ENCODE data around the gene PSAP.
"Not testable (repeated sequence)": the region's sequence is repeated elsewhere in the genome, so short reads cannot be mapped to it uniquely, and the experiment has no call there.

Gene PSAP

DNA sequence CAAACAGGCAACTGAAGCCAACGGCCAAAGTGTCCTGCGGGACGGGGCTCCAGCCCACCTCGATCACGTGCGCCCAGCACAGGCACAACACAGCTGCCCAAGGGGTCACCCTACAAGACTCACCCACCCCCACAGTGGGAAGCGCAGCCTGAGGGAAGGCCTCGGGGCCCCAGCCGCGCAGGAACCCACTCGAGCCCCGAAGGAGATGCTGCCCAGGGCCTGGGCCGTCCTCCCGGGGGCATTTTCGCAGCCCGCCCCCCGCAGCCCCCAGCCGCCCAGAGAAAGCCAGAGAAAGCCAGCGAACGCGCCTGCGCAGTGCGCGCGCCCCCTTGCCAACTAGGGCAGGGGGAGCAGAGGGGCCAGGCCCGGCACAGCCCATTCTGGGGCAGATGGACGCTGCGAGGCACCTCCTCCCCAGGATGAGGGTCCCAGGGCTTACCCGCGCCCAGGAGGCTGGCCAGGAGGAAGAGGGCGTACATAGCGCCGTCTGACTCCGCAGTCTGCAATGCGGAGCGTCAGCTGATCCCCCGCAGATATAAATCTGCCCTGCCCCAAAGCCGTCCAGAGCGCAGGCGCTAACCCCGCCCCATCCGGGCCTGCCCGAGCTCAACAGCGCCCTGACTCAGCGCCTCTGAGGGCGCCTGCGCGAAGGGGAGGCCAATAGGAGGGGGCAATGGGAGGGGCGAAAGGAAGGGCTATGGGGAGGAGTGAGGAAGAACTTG, at the start of gene PSAP:
Gene PSAP, minus strand, starts transcription at position 509 of the 722 bp plus-strand sequence. Its CDS starts 30 bp downstream, at position 479.
- peak; percentile 99 for DNase-seq (ENCODE audit: low read depth)

DNA sequence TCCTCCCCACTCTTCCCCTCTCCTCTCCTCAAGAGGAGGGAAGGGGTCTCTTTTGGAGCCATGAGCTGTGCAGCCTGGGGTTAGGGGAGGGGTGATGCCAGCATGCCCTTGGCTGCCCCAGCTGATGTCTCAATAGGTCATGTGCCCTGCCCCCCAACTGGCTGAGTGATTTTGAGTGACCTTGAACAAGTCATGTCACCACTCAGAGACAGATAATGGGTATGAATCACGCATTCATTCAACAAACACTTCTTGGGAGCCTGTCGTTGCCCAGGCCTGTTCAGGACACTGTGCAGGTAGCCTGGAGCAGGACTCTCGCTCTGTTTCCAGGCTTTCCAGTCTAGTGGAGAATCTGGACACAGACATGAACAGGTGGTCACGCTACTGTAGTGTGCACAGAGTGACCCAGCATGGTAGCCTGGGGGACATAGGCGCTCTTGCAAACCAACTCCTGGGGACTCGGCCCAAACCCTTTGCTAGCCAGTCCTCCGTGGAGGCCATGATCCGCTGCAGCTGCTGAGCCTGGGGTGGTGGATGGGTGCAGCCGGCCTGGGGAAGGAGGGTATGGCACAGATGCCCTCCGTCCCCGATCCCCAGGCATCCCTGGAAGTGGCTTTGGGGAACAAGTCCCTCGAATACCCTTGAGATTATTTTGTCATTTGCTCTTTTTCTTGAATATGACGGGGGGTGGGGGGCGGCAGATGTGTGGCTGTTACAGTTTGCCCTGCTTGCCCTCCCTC, 49.6 kb upstream of the PSAP start:
- DNase-seq (ENCODE audit: low read depth) = no peak

- DNase-seq (ENCODE audit: low read depth) = no peak
These were observed 48.8 kb upstream of the PSAP start for GRCh38 chr10:71899665-71900412.

DNA sequence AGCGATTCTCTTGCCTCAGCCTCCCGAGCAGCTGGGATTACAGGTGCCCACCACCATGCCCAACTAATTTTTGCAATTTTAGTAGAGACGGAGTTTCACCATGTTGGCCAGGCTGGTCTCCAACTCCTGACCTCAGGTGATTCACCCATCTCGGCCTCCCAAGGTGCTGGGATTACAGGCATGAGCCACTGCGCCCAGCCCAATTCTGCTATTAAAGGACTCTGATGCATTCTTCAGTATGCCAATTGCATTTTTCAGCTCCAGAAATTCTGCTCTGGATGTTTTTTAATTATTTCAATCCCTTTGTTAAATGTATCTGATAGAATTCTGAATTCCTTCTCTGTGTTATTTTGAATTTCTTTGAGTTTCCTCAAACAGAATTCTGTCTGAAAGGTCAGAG, 47.3 kb upstream of the PSAP start:
- DNase-seq (ENCODE audit: low read depth) = not testable (repeated sequence)

DNA sequence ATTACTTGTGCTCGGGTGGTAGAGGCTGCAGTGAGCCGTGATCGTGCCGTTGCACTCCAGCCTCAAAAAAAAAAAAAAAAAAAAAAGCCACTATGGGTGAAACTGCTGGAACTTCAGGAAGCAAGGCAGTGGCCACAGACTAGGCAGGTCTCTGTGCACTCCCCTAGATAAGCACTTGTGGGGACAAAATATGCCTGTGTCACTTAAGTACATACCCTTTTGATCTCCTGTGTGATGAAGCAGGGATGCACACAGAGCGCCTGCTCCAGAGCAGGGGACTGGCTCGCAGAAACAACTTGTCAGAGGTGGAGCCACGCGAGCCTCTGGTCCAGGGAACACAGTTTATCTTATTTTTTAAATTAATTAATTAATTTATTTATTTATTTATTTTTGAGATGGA, 42.9 kb upstream of the PSAP start:
- DNase-seq (ENCODE audit: low read depth) = no peak

GRCh38 chr10:71893258-71893815, 42.3 kb upstream of the PSAP start:
- no peak for DNase-seq (ENCODE audit: low read depth)

DNA sequence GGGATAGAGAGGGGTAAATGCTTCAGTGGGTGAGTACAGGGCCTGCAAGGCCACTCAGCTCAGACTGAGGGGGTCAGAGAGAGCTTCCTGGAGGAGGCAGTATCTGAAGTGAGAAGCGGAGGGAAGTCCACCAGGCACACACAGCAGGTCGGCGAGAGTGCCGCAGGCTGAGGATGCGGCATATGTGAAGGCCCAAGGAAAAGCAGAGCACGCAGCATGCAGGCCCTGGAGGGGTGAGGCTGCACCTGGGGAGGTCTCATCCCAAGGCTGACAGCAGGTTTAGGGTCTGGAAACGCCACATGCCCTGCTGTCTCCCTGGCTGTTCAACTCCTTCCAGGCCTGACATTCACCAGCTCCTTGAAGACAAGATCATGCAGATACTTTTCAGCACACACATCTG, 40.4 kb upstream of the PSAP start:
- no peak for DNase-seq (ENCODE audit: low read depth)

DNA sequence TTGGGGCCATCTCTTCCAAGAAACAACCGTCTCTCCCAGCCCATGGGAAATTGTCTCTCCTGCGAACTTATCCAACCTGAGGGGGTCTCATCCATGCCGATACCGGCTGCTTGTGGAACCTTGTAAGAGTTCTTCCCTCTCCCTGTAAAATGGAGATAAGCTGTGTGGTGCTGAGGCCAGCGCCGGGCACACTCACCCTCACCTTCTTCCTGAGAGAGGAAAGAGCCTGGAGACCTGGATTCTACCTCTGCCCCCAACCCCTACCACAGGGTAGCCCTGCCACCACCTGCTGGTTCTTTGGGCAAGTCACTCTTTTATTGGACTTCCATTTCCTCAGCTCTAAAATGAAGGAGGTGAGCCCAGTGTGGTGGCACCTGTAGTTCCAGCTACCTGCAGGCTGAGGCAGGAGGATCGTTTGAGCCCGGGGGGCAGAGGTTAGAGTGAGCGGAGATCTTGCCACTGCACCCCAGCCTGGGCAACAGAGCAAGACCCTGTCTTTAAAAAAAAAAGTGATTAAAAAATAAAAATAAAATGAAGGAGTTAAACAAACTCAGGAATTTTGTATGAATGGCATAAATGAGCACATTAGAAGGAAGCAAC, 38.4 kb upstream of the PSAP start:
- DNase-seq (ENCODE audit: low read depth) = no peak

DNA sequence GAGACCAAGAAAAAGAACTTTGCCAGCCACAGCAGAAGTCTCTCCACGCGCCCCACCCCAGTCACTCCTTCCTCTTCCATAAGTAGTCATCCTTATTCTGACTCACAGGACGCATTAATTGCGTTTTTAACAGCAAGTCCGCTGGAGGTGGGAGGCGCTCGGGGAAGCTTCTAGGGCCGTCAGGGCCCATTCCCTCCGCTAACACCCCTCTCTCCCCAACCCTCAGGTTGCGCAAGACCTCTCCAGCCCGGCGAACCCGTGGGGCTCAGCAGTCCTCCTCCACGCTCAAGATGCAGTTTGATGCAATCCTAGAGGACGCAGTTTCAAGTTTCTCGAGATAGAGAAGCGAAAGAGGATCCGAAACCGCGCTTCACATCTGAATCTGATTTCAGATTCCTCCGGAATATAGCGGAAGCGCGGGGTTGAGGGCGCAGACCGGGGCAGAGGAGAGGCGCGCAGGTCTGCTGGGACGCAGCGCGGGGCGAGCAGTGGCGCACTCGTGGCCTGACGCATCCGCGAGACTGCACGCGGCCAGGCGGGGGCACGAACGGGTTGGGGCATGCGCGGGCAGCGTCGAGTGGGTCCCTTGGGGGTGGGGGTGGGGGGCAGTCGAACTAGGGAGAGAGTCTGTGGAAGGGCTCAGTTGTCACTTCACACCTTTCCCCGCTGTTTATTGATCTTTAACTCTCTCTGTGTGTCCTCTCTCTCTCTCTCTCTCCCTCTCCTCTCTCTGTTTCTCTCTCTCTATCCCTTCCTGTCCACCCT, 37.8 kb upstream of the PSAP start:
- DNase-seq (ENCODE audit: low read depth) = peak; percentile 55

- no peak for DNase-seq (ENCODE audit: low read depth)
These were observed 37.2 kb upstream of the PSAP start for GRCh38 chr10:71888248-71888622.

DNA sequence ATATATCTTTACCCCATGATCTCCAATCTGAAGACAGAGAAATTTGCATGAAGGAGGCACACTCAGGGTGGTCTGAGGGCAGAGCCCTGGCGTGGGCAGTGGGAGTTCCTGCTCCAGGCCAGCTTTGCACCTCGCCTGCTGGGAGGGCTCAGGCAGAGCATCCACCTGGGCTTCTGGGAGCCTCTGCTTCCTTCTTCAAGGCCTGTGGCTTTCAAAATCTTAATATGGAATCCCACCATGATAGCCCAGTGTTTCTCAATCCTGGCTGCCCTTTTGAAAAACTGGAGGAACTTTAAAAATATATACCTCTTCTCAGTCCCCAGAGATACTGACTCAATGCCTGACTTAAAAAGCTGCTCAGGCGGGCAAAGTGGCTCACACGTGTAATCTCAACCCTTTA, 36.7 kb upstream of the PSAP start:
- DNase-seq (ENCODE audit: low read depth) = no peak

- DNase-seq (ENCODE audit: low read depth) = no peak
These were observed 32.0 kb upstream of the PSAP start for GRCh38 chr10:71882813-71883659.

- no peak for DNase-seq (ENCODE audit: low read depth)
These were observed 30.8 kb upstream of the PSAP start for GRCh38 chr10:71881647-71882355.

GRCh38 chr10:71881307-71881624, 30.2 kb upstream of the PSAP start:
- not testable (repeated sequence) for DNase-seq (ENCODE audit: low read depth)

DNA sequence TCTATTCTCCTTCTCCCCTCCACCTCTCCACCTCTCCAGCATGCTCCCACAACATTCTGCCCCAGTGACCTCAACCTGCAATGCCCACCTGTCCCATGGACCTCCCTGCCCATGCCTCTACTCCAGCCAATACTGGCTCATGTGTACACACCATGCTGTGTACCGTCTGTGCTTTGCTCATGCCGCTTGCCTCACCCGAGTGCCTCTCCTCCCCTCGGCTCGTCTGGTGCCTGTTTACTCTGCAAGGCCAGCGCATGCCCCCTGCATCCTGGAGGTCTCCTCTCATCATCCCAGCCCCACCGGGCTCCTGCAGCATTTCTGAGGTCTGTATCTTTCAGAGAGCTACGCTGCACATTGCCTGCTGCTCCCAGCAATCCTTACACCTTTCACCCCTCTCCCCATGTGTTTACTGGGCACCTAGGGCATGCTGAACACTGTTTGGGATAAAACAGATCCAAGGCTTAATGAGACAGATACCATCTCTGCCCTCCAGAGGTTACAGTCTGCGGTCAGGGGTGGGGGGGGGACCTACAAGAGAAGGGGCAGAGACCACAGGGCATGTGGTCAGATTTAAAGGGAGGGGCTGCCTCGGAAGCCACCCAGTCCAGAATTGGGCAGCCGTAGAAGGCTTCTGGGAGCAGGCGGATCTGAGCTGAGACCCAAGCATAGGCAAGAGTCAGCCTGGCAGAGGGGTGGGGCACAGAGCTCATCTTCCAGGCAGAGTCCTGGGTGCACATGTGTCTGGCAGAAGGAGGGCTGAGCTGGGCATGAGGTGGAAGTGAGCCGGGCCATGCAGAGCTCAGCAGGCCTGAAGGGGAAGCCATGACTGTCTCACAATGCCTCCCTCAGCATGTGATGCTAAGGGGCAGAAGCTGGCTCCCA, 29.6 kb upstream of the PSAP start:
- DNase-seq (ENCODE audit: low read depth) = no peak

DNA sequence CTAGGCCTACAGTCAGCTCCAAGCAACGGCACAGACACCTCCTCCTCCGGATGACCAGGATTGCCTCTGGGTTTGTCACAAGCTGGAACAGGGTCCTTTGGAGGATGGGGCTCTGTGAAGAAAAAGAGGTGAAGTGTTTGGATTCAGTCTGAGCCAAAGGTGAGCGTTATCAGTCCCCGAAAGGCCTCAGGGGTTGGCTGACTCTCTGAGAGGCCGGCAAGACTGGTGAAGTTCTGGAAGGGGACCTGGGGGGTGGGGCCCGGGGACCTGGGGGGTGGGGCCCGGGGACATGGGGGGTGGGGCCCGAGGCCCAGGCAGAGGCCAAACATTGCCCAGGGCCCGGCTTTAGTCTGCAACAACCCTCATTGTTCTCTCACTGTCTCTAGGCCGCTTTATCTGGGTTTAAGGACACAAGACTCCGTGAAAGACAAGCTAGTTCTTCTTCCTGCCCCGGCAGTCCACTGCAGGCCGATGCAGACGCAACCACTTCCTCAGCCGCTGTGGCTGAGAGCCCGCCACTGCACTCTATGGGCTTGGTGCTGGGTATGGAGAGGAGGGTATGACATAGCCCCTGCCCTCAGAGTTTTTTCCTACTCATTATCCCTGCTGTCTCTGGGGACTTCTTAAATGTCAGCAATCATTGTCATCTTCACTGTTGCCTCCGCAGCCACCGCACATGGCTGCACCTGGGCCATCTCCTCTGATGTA, 27.4 kb upstream of the PSAP start:
- no peak for DNase-seq (ENCODE audit: low read depth)

DNA sequence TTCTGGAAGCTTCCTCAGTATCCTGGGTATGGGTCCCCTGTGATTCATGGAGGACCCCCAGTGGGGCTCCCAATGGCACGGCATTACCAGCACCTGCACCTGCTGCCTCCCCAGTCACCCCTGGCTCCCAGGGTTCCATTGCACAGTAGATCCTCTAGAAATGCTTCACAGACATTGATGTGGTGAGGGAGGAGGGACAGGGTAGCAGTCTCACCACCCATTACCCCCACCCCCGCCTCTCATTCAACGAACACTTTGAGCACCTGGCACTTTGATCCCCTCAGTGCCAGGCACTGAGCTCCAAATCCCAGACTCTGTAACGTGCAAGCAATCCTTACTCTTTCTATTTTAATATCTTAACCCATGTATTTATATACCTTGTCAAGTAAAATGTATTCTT, 26.8 kb upstream of the PSAP start:
- DNase-seq (ENCODE audit: low read depth) = no peak

GRCh38 chr10:71874680-71875354, 23.8 kb upstream of the PSAP start:
- DNase-seq (ENCODE audit: low read depth) = not testable (repeated sequence)
